HG02759 (cell line): ENCODE results near the gene DLG5.

Source experiments
- ATAC-seq: cut with Tn5 transposase; IDR thresholded peaks from one replicate; pipeline ENCODE4 v1.9.1; 2021; ENCODE audit warnings: mild to moderate bottlenecking, moderate library complexity; ENCODE audit not compliant: unreplicated experiment

The DLG5 gene, protein sequence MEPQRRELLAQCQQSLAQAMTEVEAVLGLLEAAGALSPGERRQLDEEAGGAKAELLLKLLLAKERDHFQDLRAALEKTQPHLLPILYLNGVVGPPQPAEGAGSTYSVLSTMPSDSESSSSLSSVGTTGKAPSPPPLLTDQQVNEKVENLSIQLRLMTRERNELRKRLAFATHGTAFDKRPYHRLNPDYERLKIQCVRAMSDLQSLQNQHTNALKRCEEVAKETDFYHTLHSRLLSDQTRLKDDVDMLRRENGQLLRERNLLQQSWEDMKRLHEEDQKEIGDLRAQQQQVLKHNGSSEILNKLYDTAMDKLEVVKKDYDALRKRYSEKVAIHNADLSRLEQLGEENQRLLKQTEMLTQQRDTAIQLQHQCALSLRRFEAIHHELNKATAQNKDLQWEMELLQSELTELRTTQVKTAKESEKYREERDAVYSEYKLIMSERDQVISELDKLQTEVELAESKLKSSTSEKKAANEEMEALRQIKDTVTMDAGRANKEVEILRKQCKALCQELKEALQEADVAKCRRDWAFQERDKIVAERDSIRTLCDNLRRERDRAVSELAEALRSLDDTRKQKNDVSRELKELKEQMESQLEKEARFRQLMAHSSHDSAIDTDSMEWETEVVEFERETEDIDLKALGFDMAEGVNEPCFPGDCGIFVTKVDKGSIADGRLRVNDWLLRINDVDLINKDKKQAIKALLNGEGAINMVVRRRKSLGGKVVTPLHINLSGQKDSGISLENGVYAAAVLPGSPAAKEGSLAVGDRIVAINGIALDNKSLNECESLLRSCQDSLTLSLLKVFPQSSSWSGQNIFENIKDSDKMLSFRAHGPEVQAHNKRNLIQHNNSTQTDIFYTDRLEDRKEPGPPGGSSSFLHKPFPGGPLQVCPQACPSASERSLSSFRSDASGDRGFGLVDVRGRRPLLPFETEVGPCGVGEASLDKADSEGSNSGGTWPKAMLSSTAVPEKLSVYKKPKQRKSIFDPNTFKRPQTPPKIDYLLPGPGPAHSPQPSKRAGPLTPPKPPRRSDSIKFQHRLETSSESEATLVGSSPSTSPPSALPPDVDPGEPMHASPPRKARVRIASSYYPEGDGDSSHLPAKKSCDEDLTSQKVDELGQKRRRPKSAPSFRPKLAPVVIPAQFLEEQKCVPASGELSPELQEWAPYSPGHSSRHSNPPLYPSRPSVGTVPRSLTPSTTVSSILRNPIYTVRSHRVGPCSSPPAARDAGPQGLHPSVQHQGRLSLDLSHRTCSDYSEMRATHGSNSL (N-terminal part only)

DNA sequence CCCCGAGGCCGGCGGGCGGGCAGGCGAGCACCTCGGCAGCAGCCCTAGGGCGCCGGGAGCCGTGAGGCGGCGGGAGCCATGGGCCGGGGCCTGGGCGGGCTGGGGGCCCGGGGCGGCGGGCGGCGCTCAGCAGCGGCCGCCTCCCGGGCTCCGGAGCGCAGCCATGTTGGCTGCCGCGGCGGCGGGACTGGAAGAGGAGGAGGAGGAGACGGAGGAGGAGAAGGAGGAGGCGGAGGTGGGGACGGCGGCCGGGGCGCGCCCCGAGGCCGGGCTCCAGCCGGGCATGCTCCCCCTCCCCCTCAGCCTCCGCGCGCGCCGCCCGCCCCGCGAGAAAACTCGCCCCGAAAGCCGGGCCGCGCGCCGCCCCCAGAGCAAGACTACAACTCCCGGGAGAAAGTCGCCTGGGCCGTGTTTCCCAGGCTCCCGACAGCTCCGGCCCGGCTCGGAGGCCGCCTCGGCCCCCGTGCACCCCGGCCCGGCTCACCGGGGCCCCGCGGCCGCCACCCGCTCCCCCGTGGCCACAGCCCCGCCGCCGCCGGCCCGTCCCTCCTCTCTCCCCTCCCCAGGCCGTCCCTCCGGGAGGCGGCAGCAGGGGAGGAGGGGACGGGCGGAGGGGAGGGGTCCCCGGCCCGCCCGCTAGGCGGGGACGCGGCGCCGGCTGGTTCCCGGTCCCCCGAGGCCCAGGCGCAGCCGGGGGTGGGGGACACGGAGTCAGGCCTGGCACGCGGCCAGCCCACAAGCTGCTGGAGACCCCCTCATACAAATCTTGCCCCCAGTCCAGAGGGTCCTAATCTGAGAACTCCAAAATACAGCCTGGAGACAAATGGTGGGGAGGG is at the start of gene DLG5:
Gene DLG5, minus strand, starts transcription at position 190 of the 836 bp plus-strand sequence. CDS start 235 bp downstream, outside the sequence.
- peak; percentile 79 for ATAC-seq

DNA sequence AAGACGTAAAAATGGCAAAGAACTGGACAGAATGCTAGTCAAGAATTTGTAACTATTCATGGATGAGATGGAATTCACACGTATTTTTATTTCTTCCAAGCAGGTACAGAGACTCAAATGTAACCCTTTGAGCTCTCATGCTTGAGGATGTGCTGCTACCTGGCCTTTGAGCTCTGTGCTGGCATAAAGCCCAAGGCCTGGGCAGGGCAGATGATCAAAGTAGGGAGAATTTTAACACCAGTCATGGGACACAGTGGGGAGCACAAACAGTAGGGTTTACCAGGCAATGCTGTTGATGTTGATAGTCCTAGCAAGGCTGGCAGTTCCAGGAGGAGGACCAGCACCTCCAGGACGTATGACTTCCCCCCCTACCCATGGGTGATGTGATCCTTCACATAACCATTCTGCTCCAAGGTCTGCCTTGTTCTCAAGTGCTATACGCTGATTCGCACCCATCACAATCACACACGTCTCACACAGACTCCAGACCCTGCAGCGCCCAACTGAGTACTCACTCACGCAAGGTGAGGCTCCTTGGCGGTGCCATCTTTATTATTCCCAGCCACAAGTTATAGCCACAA is 48.6 kb upstream of the DLG5 start:
- no peak for ATAC-seq

DNA sequence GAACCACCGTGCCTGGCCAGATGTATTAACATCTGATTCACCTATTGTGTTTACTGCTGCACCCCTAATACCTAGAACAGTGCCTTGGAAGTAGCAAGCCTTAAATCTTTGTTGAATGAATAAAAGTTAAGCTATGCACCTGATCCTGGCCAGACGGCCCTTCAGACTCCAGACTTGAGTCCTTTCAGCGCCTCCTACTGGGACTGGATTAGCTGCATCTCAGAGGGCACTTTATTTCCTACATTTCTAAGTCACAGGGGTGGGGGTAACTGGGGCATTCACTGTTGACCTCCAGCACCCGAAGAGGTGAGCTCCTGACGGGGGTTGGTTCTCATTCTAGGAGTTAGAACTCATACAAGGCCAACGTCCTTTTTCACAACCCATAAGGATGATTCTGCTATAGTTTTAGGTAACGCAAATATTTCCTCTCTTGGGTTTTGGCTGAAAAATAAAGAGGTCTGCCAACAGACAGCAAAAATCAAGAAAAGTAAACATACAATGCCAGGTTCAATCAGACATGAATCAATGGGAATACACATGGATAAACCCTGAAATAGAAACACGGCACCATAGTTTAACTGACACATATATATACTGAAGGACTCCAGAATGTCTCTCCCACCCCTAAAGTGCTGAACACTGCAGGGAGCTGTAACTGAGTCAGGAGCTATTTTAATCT is 48.0 kb upstream of the DLG5 start:
- no peak for ATAC-seq

DNA sequence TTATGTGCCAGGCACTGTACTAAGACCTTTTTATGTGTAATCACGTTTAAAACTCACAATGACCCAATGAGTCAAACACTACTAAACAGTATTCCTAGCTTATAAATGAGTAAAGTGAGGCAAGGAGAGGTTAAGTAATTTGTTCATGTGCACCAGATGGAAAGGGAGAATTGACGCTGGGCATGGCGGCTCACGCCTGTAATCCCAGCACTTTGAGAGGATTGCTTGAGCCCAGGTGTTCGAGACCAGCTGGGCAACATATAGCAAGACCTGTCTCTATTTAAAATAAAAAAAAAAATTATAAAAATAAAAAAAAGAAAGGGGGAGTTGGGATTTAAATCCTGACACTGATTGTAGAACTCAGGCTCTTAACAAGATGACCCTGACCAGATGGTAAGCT is 46.7 kb upstream of the DLG5 start:
- ATAC-seq, result no peak

DNA sequence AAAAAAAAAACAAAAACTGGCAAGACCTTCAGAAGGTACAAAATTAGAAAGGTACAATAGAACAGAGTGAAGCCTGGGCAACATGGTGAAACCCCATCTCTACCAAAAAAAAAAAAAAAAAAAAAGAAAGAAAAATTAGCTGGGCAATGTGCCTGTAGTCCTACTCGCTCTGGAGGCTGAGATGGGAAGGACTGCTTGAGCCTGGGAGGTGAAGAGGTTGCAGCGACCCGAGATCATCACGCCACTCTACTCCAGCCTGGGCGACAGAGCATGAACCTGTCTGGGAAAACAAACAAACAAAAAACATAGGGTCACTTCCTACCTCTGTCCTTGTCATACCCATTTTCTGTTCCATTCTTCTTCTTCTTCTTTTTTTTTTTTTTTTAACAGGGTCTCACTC is 45.6 kb upstream of the DLG5 start:
- ATAC-seq, result no peak

DNA sequence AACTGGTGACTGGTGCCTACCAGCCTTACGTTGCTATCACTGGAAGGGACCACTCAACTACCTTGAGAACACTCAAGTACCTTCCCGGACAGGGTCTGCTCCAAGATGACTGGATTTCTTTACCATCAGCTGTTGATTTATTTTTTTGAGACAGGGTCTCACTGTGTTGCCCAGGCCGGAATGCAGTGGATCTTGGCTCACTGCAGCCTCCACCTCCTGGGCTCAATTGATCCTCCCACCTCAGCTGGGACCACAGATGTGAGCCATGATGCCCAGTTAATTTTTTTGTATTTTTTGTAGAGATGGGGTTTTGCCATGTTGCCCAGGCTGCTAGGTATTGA is 45.2 kb upstream of the DLG5 start:
- ATAC-seq, result no peak

DNA sequence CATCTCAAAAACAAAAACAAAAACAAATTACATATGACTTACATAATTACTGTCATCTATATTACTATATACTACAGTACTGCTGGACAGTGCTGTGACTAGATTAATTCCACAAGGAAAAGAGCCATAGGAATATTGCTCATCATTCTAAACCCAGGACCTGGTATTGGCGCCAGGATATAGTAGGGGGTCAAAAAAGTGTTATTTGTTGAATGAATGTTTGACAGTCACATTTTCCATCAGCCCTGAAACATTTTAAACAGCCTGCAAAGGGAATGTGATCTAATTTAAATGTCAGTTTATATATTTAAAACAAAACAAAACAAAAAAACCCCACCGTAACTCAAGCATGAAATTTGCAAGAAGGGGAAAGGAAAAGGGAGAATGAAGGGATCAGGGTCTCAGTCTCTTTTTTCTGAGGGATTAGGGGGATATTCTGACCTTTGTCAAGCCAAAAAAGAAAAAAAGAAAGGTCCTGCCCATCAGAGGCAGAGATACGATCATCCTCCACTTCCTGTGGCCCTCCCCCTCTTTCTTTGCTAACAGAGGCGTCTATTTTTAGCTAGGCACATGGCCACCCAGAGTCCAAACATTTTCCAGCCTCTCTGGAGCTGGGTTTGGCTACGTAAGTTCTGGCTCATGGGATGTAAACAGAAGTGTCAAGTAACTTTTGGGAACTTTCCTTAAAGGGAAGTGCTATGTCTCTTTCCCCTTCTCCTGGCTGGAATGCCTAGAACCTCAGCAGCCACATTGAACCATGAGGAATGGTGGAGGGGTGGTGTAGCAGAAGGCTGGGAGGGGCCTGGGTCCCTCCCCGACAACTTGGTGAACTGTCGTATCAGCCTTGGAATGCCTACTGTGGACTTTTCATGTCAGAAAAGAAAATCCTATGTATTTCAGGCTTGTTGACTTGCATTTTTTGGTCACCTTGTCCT is 44.6 kb upstream of the DLG5 start:
- no peak for ATAC-seq

DNA sequence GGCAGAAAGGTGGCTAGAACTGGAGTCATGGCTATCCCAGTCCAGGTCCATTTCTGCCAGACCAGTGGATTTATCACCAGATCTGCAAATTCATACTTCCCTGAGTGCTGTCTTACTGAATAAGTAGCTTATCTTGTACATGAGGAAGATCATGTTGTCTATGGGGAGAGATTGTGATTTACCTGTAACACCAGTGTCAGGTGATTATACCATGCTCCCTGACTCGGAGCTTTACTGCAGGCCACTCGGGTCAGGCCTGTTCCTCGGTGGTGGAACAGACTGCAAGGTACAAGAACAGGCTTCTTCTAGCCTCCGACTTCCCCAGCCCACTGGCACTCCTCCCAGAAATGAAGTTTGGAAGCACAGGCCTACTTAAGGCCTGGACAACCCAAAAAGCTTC is 42.6 kb upstream of the DLG5 start:
- ATAC-seq, result no peak

DNA sequence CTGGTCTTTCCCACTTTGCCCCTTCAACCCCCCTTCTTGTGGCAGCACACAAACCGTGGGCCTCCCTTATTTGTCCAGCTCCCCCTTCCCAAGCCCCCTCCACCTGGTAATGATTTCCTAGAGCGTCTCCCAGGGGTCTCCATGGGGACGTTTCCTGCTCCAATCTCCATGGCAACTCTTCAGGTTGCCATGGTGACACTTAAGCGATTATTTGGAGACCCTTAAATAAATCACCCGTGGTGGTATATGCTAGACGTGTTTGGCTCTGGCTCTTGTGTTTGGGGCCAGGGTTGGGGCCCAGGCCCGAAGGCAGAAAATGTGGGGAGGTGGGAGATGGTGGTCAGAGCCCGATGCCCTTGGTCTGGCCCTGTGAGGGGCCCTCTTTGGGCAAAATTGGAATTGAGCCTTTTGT is 41.1 kb upstream of the DLG5 start:
- ATAC-seq, result no peak

DNA sequence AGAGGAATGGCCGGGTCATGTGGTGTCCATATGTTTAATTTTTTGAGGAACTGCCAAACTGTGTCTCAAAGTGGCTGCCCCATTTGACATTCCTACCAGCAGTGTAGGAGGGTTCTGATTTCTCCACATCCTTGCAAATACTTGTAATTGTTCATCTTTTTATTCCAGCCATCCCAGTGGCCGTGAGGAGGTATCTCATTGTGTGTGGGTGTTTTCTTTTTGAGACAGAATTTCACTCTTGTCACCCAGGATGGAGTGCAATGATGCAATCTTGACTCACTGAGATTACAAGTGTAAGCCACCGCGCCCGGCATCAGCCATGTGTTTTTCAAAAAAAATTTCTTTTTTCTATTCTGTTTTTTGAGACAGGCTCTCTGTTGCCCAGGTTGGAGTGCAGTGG is 38.7 kb upstream of the DLG5 start:
- no peak for ATAC-seq

DNA sequence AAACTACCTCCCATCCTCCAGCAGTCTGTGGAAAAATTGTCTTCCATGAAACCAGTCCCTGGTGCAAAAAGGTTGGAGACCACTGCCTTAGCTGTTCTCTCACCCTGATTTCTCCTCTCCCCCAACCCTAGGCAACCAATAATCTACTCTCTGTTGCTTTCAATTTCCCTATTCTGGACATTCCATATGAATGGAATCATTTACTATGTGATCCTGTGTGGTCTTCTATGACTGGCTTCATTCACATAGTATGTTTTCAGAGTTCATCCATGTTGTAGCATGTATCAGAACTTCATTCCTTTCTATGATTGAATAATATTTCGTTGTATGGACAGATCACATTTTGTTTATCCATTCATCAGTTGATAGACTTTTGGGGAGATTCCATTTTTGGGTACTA is 38.3 kb upstream of the DLG5 start:
- no peak for ATAC-seq

DNA sequence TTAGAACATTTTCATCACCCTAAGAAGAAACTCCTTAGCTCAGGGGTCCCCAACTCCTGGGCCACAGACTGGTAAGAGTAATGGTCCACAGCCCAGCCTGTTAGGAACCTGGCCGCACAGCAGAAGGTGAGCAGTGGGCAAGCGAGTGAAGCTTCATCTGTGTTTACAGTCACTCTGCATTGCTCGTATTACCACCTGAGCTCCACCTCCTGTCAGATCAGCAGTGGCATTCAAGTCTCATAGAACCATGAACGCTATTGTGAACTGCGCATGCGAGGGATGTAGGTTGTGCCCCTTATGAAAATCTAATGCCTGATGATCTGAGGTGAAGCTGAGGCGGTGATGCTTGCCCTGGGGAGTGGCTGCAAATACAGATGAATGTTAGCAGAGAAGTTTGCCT is 37.3 kb upstream of the DLG5 start:
- no peak for ATAC-seq

DNA sequence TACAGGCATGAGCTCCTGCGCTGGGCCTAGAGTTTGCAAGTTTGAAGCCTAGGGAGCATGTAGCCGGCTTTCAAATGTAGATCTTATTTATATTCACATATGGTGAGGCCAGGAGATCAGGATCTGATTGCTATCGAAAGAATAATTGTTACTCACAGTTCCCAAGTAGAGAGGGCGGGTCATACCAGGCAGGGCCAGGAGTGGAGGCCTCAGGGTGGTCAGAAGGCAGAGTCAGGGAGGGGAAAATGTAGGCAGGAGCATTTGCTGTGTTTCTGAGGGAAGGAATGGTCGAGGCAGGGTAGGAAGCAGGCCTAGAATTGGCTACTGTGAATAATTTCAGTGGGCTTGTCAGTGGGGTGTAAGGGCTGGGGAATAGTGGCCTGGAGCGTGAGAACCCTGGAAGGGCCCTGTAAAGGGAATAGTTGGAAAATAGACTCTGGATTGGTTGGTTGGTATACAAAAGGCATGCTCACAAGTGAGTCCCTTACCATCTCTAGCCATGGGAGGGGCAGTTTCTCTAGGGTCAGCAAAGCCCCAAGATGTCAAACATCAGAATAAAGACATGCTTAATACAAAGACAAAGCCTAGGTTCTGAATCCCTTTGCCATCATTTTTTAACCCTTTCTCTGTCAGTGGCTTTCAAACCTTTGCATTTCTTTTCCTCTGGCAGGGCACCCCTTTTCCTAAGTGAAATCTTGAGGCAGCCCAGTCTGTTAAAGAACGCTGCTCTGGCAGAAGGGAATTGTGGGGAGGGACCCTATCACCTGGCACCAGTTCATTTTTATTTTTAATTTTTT is 36.0 kb upstream of the DLG5 start:
- no peak for ATAC-seq

DNA sequence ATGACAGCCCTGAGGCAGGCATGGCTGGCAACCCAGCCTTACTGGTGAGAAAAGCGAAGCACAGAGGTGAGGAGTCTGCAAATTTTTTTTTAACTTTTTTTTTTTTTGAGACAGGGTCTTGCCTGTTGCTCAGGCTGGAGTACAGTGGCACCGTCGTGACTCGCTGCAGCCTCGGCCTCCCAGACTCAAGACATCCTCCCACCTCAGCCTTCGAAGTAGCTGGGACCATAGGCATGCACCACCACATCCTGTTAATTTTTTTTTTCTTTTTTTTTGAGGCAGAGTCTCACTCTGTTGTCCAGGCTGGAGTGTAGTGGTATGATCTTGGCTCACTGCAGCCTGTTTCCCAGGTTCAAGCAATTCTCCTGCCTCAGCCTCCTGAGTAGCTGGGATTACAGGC is 35.1 kb upstream of the DLG5 start:
- ATAC-seq, result no peak

DNA sequence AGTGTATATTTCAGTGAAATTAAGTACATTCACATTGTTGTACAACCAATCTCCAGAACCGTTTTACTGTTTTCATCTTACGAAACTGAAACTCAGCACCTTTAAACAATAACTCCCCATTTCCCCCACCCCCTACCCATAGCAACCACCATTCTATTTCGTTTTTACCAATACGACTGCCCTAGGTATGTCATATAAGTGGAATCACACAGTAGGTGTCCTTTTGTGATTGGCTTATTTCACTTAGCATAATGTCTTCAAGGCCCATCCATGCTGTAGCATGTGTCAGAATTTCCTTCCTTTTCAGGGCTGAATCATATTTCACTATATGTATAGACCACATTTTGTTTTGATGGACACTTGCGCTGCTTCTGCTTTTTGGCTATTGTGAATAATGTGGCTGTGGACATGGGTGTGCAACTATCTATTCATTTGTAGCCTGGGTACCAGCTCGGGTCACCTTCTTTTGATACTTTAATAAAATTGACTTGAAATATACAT is 34.3 kb upstream of the DLG5 start:
- no peak for ATAC-seq

DNA sequence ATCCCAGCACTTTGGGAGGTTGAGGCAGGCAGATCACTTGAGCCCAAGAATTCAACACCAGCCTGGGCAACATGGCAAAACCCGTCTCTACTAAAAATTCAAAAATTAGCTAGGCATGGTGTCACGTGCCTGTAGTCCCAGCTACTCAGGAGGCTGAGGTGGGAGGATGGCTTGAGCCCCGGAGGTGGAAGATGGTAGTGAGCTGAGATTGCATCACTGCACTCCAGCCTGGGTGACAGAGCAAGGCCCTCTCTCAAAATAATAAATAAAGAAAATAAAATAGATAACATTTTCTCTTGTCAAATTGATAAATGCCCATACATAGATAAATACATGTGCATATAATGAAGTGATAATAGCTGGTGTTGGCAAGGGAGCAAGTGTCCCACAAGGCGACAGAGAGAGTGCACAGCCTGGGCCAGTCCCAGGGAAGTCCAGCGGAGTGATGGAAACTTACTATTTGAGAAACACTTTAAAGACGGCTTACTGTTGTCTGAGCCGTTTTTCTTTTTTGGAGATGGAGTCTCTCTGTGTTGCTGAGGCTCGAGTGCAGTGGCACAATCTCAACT is 33.4 kb upstream of the DLG5 start:
- no peak for ATAC-seq

DNA sequence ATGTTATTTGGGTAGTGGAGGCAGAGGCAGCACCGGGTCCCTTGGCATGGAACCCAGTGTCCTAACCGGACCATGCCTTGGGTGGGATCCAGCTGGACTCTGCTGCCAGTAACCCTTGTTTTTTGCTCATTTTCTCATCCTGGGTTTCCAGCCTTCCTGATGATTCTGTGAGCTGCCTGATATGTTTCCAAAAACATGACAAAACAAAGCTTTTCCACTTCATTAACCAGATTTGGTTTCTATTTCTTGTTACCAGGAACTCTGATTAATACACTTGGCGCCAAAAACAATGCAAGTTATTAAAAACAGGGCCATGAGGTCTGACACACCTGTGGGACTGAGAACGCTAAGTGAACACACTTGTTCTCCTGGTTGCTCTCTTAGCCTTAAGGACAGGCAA is 32.8 kb upstream of the DLG5 start:
- ATAC-seq, result no peak
